HTR-8/SVneo (cell line): ENCODE data around the gene OSBPL3.
A peak's percentile ranks its signal among the peaks of the same experiment; 100 is the strongest.
"Not testable (repeated sequence)": the region's sequence is repeated elsewhere in the genome, so short reads cannot be mapped to it uniquely, and the experiment has no call there.

Experiments used
- DNase-seq: peaks from one replicate; pipeline ENCODE4 v3.0.0; 2011; ENCODE audit warnings: low spot score, mixed read lengths; ENCODE audit not compliant: insufficient read length
- FAIRE-seq: peaks from 2 replicates; lab custom pipeline; 2011; peaks lifted over from hg19 to GRCh38; lab: Jason Lieb, UNC

Gene OSBPL3

DNA sequence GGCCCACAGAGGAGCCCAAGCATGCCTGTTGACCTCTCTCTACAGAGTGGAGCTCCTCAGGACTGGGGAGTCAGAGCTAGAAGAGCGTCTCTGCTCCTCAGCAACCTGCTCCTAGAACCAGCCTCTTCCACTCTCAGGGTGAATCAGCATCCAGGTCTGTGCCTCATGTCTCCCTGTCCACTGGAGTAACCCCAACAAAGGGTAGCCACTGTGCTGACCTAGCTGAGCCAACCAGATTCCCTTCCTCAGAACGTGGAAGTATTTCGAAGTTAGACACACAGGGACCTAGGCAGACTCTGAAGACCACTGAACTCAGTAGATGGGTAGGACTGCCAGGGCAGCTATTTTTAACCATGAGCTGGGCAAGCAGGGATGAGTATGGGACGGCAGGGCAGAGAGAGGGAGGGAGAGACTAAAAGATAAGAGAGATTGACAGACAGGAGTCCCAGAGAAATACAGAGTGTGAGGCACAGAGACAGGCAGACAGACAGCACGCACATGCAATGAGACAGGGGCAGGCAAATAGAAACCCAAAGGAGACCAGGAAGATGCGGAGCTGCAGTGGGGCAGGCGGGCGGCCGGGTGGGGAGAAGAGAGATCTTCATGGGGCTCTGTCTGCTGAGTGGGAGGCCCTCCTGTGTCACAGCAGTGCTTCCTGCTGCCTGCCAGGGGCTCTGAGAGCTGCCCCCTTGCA is 56.7 kb downstream of the OSBPL3 start:
- FAIRE-seq (no peak), DNase-seq (no peak)

DNA sequence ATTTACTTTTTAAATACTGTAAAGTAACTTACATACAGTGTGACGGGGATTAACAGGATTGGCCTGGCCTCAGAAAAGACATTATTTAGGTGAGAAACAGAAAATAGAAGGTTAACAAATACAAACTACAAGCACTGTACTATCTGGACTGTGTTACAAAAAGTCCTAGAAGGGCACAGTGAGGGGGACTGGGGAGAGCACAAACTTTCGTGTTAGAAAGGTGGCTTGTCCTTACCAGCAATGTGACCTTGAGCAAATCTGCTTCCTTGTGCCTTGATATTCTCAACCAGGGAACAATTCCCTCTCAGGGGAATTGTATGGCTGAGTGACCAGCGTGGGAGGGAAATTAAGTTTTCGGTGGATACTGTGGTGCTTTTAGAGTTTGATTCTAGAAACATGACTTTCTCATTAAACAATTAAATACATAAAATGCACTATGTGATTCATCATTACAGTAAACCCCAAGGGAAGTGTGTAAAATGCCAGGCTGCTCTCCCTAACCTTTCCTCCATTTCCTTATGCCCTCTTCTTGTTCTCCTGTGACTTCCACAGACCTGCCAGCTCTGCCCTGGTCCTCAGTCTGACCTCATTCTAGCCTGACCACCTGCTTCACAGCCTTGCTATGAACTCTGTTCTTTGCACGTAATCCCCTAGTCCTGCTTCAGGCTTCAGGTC is 57.7 kb downstream of the OSBPL3 start:
- no peak for DNase-seq
- no peak for FAIRE-seq

DNA sequence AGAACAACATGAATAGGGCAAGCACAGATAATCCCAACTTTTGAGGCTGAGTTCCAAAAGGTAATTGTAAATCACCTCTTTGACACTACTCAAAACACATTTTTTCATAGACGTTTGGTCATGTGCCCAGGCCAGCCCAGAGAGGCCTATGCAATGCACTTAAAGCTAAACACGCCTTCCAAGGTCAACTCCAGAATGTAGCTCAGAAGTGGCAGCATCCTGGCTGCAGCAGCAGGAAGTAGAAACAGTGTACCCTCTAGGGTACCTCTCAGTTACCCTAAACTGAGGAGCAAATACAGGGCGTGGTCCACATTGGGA is 58.7 kb downstream of the OSBPL3 start:
- DNase-seq (no peak), FAIRE-seq (no peak)

DNA sequence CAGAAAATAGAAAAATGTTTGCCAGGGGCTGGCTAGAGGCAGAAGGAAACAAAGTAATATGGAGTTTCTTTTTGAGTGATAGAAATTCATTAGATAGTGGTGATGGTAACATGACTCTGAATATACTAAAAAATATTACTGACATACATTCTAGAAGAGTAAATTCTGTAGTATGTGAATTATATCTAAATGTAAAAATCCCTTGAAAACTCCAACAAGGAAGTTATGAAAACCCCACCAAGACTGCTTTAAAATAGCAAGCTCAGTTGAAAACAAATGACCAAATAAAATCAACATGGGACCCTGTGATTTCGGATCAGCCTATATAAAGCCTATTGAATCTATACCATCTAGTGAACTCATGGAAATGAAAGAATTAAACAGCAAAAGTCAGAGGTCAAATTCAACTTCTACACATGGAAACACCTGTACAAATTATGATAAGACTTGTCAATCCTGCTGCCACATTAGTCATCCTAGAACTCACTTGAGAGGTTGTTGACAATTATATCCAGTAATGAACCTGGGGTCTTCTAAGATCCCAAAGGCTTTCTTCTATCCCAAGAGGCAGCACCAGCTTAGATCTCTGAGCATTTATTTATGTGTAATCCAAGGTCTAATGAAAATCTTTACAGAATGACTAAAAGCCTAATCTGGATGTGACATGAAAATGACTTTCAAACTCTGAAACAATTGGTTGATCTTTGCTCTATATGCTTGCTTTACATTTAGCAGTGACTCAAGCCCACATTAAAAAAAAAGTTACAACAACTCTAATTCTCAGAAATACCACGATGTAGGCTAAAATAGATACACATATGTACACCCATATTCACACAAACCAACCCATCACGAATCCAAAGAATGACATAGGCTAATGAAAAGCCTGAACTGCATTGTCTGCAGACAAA is 59.3 kb downstream of the OSBPL3 start:
- no peak for FAIRE-seq
- no peak for DNase-seq

DNA sequence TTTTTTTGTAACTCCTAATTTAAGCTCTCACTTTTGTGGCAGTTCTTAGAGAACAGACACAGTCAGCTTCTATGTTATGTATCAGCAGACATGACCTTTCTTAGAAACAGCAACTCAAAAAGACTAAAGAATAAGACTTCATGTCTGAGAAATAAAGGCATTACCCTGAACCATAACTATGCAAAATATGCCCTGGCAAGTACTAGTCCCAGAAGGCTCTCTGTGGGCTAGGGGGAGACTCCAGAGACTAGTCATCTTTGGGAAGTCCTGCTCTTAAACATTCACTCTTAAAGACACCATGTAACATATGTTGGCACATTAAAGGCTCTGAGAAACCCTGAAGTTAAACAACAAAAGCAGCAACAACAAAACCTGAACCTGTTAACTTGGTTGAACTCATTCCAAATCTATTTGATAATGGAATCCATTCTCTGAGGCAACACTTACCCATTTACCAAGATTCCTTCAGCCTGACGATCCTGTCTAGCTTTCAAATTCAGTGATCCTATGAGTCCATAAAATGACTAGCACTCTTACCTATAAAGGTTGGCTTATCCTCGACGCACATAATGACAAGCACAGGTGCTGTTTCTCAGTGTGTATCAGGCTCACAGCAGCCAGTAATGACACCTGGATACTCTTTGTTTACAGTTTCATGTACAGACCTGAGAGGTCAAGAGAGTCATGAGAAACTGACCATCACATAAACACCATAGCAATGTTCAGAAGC is 62.3 kb downstream of the OSBPL3 start:
- DNase-seq (no peak), FAIRE-seq (peak; percentile 4)

DNA sequence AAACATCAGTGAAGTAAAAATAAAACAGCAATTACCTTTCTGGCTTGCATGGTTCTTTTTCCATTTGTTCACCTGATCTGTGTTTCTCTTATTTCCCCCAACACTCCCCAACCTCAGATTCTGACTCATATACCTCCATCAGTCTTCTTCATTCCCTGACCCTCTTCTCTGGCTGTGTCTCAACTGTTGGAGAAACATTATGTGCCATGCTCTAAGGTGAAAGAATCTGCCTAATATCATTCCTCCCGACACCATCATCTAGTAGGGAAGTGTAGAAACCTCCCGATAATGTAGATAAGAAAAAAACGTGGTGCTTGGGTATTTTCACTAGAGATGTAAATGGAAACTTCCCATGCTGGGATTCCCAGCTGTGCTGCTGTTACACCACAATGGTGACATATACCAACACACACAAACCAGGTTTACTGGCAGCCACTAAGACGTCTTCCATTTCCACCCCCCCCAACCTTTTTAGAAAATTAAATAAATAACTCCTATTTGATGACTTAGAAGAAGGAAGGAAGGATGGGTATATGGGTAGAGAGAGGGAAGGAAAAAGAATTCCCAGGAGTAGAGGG is 63.4 kb downstream of the OSBPL3 start:
- DNase-seq = no peak
- no peak for FAIRE-seq

DNA sequence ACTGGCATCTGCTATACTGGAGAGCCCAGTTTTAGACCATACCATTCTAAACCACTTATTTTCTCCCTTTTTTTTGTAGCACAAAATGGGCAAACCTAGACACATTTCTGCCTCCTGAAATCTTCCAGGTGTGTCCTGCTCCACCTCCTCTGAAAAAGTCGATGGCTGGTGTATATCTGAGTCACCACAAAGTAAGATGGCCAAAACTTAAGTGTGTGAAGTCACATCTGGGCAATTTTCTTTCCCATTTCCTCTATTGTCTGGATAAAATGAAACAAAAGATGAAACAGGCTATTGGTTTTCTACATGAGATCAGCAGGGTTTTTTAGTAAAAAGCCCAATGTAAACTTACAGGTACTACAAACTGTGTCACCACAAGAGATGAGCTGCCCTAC is 65.5 kb downstream of the OSBPL3 start:
- no peak for FAIRE-seq

DNA sequence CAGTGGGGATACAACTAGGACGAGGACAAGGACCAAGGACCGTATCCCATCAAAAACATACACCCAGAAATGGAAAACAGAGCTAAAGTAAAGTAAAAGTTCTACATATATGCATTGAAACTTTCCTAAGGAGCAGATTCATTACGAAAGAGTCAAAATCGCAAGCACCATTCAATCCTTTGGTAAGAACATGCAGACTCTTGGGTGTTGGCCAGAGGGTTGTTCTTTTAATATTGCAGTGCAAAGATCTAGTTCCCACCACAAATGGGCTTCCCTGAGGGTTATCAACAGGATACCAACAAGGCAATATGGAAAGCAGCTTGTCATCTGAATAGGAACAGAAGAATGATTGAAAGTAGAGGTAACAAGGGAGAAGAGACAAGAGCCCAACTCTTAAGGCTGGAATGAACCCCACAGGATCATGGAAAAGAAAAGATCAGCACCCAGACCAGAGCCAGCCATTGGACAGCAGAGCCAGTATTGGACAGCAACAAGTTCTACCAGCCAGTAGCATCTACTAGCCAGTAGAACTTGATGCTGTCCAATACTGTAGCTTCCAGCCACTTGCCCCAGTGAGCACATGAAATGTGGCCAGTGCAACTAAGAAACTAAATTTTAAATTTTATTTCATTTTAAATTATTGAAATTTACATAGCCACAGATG is 66.0 kb downstream of the OSBPL3 start:
- FAIRE-seq (no peak), DNase-seq (no peak)

More for the DNA sequence above, 65.5 kb downstream of the OSBPL3 start:
- no peak for DNase-seq

DNA sequence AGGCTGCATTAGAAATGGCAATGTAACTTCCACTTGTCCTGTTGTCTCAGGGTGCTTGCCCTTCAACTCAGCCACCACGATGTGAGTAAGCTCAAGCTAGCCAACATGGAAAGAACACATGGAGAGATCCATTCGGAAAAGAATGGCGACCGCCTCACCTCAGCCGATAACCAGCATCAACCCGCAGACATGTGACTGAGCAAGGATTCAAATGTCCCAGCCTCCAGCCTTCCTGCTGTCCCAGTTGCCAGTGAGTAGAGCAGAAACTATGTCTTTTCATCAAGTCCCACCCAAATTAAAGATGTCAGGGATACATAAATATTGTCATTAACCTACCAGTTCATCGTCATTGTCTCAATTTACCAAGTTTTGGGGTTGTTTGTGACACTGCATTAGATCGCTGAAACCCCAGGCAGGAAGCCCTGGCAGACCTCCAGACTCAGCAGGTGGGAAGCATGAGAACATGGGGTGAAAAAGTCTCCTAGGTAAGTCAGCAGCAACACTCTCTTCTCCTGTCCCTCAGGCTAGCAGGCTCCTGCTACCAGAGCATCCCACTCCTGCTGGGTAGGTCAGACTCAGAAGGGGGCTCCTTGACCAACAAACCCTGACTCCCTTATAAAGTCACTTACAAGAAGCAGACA is 67.0 kb downstream of the OSBPL3 start:
- DNase-seq = no peak
- no peak for FAIRE-seq

DNA sequence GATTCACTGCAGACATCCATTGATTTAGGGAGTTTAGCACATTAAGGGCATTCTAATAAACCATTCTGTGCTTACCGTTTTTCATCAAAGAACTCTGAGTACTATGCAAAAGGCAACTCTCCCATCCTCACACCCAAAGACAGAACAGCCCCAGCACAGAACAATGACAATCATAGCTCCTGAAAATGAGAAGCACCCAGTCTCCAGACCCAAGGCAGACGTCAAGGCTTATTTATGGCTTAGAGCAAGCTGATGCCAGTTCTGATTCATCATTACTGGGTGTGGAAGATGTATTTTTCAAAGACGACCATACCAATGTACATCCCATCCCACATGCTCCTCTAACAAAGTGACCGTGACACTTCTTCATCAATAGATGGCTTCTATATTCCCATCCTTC is 67.6 kb downstream of the OSBPL3 start:
- FAIRE-seq = no peak

DNA sequence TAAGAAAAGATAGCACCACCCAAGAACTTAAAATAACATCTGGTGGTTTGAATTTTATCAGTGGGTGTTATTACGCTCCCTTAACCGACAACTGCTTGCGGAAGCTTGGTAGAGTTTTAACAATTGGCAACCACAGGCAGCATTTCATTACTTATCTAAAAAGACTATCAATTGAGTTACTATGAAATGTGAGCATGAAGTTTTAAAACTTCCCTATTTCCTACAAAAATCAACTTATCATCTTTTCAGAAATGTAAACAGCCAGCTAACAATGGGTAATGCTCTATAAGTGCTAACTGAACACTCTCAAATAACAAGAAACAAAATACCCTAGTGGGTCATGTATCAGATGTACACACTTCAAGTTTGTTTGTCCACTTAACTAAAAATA is 68.8 kb downstream of the OSBPL3 start:
- FAIRE-seq (no peak), DNase-seq (no peak)

More for the DNA sequence above, 67.6 kb downstream of the OSBPL3 start:
- DNase-seq = no peak

DNA sequence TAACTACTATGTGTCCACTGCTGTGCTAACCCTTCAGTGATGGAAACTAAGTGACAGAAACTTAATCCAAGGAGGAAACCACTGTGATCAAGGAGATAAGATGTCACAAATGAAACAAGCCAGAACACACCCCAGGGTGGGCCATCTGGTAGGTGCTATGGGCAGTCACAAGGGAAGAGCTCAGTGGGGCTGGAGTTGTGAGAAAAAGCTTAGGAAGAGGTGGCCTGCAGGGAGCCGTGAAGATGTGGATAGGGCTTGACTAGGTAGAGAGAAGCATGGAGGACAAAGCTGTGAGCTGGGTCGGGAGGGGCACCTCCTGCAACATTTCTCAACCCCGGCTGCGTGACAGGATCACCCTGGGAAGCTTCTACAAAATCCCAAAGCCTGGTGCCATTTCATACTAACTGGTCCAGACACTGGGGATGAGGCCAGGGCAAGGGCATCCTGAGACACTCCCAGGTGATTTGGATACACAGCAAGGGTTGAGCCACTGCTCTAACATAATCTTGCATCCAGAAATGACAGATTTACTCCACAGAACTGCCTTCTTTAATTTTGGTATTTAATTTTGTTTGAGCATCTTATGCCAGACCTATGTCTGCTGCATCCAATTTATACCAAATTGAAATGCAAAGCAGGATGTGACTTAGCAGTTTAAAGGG is 69.3 kb downstream of the OSBPL3 start:
- no peak for DNase-seq
- FAIRE-seq = no peak

DNA sequence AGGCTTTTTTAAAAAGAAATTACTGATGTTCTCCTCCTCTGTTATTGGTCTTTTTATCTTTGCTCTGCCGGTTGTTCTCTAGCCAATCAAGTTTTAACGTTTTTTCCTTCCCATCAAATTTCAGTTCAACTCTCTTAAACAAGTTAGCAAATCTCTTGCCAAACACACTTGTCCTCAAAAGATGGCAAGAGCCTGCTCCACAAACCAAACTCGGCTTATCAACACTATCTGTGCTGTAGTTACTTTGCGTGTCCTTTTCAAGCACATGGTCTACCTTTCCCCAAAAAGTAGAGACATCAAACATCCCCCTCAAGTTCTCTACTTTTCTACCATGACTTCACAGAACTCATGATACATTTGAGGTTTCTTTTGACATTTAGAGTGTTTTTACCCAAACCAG is 71.3 kb downstream of the OSBPL3 start:
- DNase-seq (no peak), FAIRE-seq (no peak)

DNA sequence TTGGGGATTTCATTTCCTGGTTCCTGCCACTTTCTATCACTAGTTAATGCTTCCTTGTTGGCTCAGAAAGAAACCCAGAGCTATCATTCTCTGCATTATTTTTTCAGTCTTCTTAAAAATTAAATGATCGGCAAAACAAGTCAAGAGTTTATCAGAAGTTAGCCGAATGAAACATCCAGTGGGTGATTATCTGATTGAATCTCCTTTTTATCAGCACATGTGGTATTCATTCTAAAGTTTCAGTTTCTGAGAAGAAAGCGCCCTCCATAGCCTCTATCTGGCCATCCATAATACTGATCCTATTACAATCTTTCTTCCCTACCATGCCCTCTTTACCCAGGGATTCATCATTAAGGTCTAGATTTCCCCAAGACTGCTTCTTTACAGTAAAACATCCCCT is 71.8 kb downstream of the OSBPL3 start:
- no peak for DNase-seq
- FAIRE-seq = no peak

DNA sequence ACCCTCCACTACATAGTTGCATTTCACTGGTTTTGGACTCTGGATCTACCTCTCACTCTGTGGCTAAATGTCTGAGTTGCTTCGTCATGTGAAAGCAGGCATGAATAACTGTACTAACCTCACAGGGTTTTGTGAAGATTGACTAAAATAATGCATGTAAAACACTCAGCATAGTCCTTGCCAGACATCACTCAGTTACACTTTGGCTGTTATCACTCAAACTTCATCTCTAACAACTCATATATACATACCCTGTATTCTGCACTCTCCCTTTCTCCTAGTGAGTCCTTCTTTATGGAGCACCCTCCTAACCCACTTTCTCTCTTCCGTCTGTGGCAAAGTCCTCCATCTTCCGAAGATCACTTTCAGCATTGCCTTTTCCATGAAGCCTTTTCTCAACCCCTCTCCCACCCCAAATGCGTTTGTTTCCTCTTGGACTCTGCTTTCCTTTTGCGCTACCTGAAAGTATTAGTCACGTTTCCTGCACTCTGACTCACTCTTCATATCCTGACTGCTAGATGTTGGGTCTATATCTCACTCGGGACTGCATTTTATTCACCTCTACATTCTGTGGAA is 72.6 kb downstream of the OSBPL3 start:
- FAIRE-seq (peak; percentile 20), DNase-seq (peak; percentile 30)

DNA sequence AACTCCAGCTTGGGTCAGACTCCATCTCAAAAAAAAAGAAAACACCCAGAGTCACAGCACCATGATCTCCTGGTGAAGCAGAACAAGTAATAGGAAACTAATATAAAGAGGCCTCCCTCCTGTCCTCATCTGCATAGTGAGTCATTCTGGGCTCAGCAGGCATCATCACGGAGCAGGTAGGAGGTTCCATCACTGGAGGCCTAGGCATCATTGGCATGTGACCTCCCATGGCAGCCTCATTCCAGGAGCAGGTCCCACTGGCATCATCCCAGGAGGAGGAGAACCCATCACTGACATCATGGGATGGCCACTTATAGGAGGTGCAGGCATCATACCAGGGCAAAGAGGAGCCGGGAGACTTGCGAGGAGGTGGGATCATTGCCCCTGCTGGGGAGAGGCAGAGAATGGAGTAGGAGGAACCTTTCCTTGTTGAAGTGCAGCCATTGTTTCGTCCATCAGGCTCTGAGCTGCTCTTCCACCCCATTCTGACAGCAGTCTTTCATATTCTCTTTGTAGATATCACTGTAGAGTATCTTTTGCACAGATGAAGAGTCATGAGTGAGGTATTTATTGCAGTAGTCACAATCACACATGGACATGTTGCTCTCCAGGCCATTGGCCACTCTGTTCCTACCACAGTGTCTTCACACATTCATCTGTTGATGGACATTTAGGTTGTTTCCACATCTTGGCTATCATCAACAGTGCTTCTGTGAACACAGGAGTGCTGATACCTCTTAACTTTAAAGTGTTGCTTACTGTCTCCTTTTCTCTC is 73.8 kb downstream of the OSBPL3 start:
- DNase-seq (peak; percentile 29), FAIRE-seq (no peak)

DNA sequence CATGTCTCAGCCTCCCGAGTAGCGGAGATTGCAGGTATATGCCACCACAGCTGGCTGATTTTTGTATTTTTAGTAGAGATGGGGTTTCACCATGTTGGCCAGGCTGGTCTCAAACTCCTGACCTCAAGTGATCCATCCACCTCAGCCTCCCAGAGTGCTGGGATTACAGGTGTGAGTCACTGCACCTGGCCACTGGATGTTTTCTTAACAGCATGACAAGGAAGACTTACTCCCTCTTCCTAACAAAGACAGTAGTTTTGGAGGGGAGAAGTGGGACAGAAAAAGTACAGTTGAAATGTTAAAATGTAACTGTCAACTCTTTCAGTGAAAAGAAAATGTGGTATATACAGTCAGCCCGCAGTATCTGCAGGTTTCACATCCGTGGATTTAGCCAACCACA is 76.0 kb downstream of the OSBPL3 start:
- not testable (repeated sequence) for DNase-seq, FAIRE-seq

DNA sequence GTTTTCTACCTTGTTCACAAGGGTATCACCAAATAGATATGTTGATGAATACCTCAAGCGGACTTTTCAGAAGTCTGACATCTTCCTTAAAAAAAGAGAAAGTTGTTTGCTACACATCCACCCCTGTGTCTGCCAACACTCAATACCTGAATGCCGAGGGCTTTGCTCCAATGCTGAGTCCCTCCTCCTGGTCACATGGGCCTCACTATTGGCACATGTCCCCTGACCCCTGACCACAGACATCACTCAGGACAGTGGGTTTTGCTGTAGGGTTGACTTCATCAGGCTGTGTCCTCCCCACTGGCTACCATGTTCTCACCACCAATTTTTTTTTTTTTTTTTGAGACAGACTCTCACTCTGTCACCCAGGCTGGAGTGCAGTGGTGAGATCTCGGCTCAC is 76.4 kb downstream of the OSBPL3 start:
- DNase-seq (no peak), FAIRE-seq (no peak)
